ENCODE results near the gene LAMTOR2. TPM values are rescaled to one million over a fixed set of nuclear protein-coding genes. Genes with fewer than 3 reads are reported as not detected.

Gene LAMTOR2
- total and polyA plus RNA-seq, 2 experiments from 2014 or later, result 67.3 to 108 TPM

- no peak overlapping the region for H3K27ac ChIP-seq (ENCODE audit: low read depth)
- no peak for ATAC-seq
- no peak overlapping the region for H3K4me3 Mint-ChIP-seq
- no peak overlapping the region for H3K4me2 ChIP-seq
- H3K27me3 Mint-ChIP-seq (ENCODE audit: insufficient read depth, low read depth, poor library complexity), result peaks cover 10% of the 10 kb centered on the region
- peaks cover 13% of the 10 kb centered on the region for H4K20me1 ChIP-seq (replicated peaks; ENCODE audit: insufficient read depth)
- no peaks in the 10 kb centered on the region for H3K27me3 ChIP-seq (ENCODE audit: insufficient read depth)
- peaks cover 8% of the 10 kb centered on the region for H3K4me1 ChIP-seq (ENCODE audit: insufficient read depth)
- DNase-seq (ENCODE audit: low spot score), result no peak
- H3K9me3 Mint-ChIP-seq, result no peaks in the 10 kb centered on the region
- H2AFZ ChIP-seq, result no peak overlapping the region
- peaks cover 33% of the 10 kb centered on the region for H3K36me3 Mint-ChIP-seq (ENCODE audit: low read depth)
- peaks cover 13% of the 10 kb centered on the region; the same call in 1 of the 2 replicates for H3F3A ChIP-seq (replicated peaks; ENCODE audit: low read depth)
- TF ChIP-seq STAT1 (IDR thresholded peaks at IDR 0.05; ENCODE audit: unreplicated experiment), result no peak
- TF ChIP-seq EZH2phosphoT487 (IDR thresholded peaks at IDR 0.05; ENCODE audit: unreplicated experiment), result no peak
- TF ChIP-seq JUNB (IDR thresholded peaks at IDR 0.05; ENCODE audit: unreplicated experiment), result no peak
- TF ChIP-seq ZNF331 (CRISPR knock-in tag; IDR thresholded peaks at IDR 0.05; ENCODE audit: low read depth), result no peak
- TF ChIP-seq ZNF114 (CRISPR knock-in tag; IDR thresholded peaks at IDR 0.05), result no peak
- no peak for TF ChIP-seq EZH2 (IDR thresholded peaks at IDR 0.05; ENCODE audit: low read depth, unreplicated experiment)
- no peak for TF ChIP-seq CREB1 (CRISPR knock-in tag; IDR thresholded peaks at IDR 0.05; ENCODE audit: low read depth)
- H3K4me1 Mint-ChIP-seq, result peaks cover 16% of the 10 kb centered on the region
- H3K9me2 ChIP-seq (ENCODE audit: insufficient read depth), result no peaks in the 10 kb centered on the region
- peaks cover 28% of the 10 kb centered on the region for H3K79me2 ChIP-seq (replicated peaks; ENCODE audit: insufficient read depth)
- H3K4me3 ChIP-seq, result no peak overlapping the region
- H3K36me3 ChIP-seq (ENCODE audit: insufficient read depth), result peaks cover 21% of the 10 kb centered on the region
- H3K27ac Mint-ChIP-seq, result no peak overlapping the region
Measured at GRCh38 chr1:156021954-156022353, 32.6 kb upstream of the LAMTOR2 start.

DNA sequence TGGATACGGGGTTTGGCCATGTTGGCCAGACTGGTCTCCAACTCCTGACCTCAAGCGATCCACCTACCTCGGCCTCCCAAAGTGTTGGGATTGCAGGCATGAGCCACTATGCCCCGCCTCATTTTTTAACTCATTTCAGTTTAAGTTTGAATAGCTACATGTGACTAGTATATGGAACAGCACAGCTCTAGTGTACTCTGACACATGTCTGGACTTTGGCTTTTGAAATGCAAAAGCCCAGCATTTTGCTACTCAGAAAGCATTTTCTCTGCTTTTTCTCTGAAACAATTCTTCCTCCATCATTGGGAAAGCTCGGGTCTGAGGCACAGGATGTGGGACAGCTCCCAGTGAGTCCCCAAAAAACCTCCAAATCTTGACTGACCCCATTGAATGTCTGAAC lies 29.8 kb upstream of the LAMTOR2 start:
- H3K27ac ChIP-seq (ENCODE audit: low read depth), result no peak overlapping the region
- H3K4me2 ChIP-seq, result no peak overlapping the region
- H3K27me3 ChIP-seq (ENCODE audit: insufficient read depth), result no peaks in the 10 kb centered on the region
- H3K79me2 ChIP-seq (replicated peaks; ENCODE audit: insufficient read depth), result peaks cover 7% of the 10 kb centered on the region
- Mint-ChIP-seq H3K4me3 (no peak overlapping the region), H3K9me3 (no peaks in the 10 kb centered on the region), H3K27me3 (ENCODE audit: insufficient read depth, low read depth, poor library complexity) (peaks cover 5% of the 10 kb centered on the region), H3K4me1 (peaks cover 16% of the 10 kb centered on the region), H3K27ac (no peak overlapping the region), H3K36me3 (ENCODE audit: low read depth) (peaks cover 6% of the 10 kb centered on the region)
- peaks cover 6% of the 10 kb centered on the region for H3K4me1 ChIP-seq (ENCODE audit: insufficient read depth)
- TF ChIP-seq, protein P1, sequence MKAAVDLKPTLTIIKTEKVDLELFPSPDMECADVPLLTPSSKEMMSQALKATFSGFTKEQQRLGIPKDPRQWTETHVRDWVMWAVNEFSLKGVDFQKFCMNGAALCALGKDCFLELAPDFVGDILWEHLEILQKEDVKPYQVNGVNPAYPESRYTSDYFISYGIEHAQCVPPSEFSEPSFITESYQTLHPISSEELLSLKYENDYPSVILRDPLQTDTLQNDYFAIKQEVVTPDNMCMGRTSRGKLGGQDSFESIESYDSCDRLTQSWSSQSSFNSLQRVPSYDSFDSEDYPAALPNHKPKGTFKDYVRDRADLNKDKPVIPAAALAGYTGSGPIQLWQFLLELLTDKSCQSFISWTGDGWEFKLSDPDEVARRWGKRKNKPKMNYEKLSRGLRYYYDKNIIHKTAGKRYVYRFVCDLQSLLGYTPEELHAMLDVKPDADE (IDR thresholded peaks at IDR 0.05), result no peak
- no peak for TF ChIP-seq REST (IDR thresholded peaks at IDR 0.05; ENCODE audit: unreplicated experiment)
- no peaks in the 10 kb centered on the region for H3K36me3 ChIP-seq (ENCODE audit: insufficient read depth)
- no peak overlapping the region for H2AFZ ChIP-seq
- ATAC-seq (no peak), DNase-seq (ENCODE audit: low spot score) (no peak)
- no peaks in the 10 kb centered on the region for H3K9me2 ChIP-seq (ENCODE audit: insufficient read depth)
- H4K20me1 ChIP-seq (replicated peaks; ENCODE audit: insufficient read depth), result 0 out of 2 replicates have a peak, but pooled peaks cover 3% of the 10 kb centered on the region
- H3F3A ChIP-seq (replicated peaks; ENCODE audit: low read depth), result 0 out of 2 replicates have a peak, but pooled peaks cover 5% of the 10 kb centered on the region
- no peak overlapping the region for H3K4me3 ChIP-seq
